NK-92 (cell line): Measurements from ENCODE around the gene DHX16.
A peak's percentile ranks its signal among the peaks of the same experiment; 100 is the strongest.
"Not testable (repeated sequence)": the region's sequence is repeated elsewhere in the genome, so short reads cannot be mapped to it uniquely, and the experiment has no call there.

Experiments
- DNase-seq: peaks from one replicate; lab custom pipeline; 2025; ENCODE audit not compliant: unreplicated experiment; lab: John Stamatoyannopoulos, UW

Gene DHX16

DNA sequence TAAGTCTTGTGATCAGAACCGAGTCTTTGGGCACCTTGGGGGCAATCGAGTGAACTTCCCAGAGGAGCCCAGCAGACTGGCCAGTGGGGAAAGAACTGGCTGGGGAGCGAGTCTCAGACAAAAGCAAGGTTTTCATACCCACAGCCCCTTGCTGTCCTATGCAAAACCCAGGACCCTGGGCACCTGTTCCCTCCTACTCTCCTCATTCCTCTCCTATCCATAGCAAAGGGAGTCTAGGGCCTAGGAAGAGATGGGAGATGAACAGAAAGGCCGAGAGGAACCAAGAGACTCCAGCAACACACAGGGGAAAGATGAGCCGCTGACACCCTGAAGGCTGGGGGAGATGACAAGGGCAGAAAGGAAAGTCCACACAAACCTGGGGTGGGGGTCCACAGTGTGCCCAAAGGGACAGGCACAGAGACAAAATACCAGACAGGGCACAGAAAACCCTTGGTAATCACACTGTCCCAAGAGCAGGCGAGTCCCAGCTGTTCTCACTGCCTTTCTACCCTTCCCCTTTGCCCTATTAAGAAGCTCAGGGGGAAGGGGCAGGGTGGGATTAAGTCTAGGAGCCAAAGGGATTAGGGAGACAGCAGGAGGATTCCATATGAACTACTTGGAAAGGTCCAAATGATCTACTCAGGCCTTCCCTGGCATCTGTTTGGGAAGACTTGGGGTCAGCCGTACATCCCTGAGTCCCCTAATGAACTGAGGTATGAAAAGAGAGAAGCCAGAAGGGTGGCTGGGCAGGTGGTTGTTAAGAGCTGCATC is 7.1 kb upstream of the DHX16 start:
- DNase-seq: no peak

DNA sequence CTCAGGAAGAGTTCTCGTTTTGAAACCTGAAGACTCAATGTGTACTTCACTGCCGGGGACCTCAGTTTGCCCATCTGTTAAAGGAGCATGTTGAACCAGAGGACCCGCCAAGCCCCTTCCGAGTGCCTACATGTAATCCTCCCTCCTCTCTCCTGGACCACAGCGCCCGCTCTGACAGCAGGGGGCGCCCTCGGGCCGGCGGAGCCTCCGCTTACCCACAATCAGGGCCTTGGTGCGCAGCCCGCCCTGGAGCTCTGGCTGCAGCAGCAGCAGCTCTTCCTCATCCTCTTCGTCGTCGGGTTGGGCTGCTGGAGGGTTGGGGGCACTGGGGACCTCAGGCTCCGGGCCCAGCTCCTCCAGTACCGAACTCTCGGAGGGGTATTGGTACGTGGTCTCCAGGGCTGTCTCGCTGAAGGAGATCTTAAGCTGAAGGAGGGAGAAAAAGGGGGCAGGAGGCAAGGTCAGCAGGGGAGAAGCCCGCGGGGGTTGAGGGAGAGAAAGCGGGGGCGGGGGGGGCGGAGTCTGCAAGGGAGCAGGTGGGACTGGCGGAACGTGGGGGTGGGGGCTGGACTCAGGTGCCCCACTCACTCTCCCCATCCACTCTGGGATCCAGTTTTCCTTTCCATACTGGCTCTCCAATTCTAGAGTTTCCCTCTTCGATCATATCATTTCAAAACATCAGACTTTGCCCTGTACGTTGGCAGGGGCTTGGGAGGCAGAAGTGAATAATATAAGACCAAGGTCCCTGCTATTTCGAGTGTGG is 6.3 kb upstream of the DHX16 start:
- no peak for DNase-seq

- no peak for DNase-seq
These were observed 4.0 kb upstream of the DHX16 start for GRCh38 chr6:30676660-30677285.

- DNase-seq: no peak
These were observed 1.9 kb downstream of the DHX16 start for GRCh38 chr6:30670760-30671527.

DNA sequence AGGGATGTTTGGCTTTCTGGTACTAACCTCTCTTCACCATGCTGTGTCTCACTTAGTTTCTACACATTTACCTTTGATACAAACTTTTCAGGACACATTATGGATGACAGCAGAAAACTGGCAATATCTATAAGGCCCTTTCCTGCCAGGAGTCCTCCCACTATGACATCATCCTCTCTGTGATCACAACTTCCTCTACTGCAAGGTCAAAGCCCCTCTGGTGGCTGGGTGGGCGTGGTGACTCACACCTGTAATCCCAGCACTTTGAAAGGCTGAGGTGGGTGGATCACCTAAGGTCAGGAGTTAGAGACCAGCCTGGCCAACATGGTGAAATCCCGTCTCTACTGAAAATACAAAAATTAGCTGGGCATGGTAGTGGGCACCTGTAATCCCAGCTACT is 6.5 kb downstream of the DHX16 start:
- DNase-seq: not testable (repeated sequence)

GRCh38 chr6:30664994-30665767 is 7.6 kb downstream of the DHX16 start:
- no peak for DNase-seq

GRCh38 chr6:30657922-30658321 is 14.9 kb downstream of the DHX16 start:
- not testable (repeated sequence) for DNase-seq

GRCh38 chr6:30657454-30657853 is 15.4 kb downstream of the DHX16 start:
- DNase-seq: no peak

DNA sequence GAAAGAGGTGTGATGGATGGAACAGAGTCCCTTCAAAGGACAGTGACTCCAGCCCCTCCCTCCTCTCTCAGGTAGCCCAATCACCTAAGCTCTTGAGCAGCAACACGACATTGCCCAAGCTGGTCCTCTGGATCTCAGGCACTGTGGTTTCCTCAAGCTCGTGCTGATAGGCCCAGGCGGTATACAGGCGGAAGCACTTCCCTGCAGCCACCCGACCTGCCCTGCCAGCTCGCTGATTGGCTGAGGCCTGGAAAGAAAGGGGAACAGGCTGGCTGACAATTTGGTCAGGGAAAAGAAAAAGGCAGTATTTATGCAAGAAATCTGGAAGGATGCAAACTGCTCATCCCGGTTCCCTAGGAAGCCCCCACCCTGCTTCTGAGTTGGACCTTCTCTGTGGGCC is 16.3 kb downstream of the DHX16 start:
- no peak for DNase-seq

- DNase-seq: no peak
These were observed 17.1 kb downstream of the DHX16 start for GRCh38 chr6:30655743-30656094.

GRCh38 chr6:30654798-30655742 is 17.7 kb downstream of the DHX16 start:
- DNase-seq: no peak

- DNase-seq: no peak
These were observed 21.7 kb downstream of the DHX16 start for GRCh38 chr6:30651143-30651542.

DNA sequence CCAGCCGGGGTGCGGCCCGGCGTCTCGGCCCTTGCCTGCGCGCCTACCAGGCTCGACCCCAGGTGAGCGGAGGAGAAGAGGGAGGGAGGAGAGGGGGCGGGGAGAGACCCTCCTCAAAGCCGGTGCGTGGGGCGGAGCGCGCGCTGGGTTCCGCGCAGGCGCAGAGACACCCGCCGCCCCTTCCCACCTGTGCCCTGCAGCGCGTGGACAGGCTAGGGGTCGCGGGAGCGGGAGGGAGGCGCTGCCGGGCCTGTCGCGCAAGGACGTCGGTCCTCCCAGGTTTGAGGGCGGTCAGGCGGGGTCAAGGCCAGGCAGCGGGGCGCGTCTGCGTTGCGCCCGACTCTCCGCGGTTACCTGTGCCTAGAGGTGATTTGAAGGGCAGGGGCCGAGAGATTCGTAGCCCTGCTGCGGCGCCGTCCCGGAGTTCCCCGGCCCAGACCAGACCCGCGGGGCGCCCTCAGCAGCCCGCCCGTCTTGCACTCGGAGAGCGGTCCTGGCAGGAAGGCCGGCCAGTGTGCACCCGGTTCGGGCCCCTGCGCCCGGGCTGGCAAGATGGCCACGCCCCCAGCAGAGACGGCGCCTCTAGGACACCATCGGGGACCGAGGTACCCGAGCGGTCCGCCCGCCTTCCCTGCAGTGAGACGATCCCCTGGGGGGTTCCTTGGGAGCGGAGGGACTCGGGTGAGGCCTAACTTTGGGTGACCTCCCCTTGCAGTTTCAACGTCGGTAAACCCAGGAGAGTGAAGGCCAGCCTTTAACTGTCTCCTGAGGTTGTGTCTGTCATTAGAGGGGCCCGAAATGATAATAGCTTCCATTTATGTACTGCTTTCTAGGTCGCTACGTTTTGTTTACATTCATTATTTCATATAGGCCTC is 25.3 kb downstream of the DHX16 start:
- no peak for DNase-seq

GRCh38 chr6:30646450-30647241 is 26.2 kb downstream of the DHX16 start, which contains the start of gene C6orf136:
Gene C6orf136, plus strand, starts transcription at chr6:30647133. Its CDS starts 99 bp downstream, at chr6:30647232.
- DNase-seq: peak; percentile 75

DNA sequence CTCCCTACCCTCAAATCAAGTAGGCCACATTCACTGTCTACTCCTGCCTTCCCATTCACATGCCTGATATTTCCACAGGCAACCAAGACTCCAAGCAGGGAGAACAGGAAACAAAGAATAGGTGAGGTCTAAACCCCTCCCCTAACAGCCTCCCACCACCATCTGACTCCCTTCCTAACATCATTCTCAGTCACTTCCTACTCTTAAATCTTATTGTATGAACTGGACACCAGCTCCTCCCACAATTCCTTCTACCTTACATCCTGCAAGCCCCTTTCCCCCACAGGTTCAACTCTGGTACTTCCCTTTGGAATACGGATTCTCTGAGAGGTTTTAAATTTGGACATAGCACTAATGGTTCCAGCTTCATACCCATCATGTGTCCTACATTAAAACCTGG is 26.8 kb downstream of the DHX16 start:
- DNase-seq: no peak

DNA sequence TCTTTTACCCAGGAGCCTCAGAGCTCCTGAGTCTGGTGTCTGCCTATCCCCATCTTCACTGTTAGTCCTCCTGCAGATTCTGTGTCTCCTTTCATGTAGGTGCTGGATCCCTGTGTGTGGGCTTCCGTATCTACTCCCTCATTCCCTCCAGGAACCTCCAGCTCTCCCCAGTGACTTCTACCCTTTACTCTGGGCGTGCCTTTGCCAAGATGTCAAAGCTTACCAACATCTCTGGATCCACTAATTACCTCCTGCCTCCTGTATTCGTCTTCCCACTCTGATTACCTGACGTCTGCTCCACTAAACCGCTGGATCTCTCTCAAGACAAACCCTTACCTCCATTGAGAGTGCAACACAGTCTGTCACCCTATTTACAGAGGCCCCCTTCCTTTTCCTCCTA is 28.0 kb downstream of the DHX16 start:
- DNase-seq: no peak

DNA sequence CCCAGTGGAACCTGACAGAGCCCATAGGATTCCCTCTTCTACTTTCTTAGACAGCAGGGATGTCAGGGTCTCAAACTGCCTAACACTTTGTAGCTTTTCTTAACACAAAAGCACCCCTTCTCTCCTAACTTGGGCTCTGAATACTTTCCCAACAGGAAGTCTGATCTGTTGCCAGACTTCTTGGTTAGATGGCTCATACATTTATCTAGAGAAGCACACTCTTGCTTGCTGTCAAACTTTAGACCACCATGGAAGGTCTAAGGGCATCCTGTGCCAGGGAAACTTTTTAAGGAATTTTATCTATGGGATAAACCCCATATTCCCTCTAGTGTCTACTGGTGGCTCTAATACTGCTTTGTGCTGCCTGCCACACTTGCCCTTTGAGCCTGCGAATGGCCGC is 29.1 kb downstream of the DHX16 start:
- no peak for DNase-seq

GRCh38 chr6:30641048-30641447 is 31.8 kb downstream of the DHX16 start:
- no peak for DNase-seq
